ENCODE results near the gene LRP3. TPM values are rescaled to one million over a fixed set of nuclear protein-coding genes. Genes with fewer than 3 reads are reported as not detected.

Gene LRP3
- total and polyA plus RNA-seq, 2 of the 13 experiments (the other 11 are each of a cell fraction or from before 2014, with no cell fraction given) = 17.6 to 51.6 TPM

DNA sequence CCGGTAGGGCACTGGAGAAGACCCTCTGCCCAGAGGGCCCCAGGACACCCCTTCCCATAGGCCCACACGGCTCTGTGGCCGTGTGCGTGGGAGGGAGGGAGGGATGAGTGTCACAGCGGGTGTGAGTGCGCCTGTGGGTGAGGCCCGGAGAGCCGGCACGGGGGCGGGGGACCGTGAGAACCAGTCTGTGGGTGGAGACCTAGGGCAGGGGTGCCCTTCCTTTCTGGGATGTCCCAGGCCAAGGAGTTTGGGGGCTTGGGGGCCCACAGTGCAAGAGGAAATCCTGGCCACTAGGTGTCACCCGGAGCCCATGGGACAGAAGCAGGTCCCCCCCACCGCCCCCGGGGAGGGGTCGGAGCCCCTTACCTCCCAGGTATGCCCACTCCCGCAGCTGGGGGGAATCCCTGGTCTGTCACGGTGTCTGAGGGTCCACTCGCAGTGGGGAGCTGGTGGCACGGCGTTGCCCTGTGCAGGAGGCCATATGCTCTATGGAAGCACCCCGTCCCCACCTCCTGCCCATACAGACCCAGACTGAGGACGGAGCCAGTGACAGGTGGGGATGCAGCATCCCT lies 47.5 kb downstream of the LRP3 start (continued):
- TF ChIP-seq, protein P1, sequence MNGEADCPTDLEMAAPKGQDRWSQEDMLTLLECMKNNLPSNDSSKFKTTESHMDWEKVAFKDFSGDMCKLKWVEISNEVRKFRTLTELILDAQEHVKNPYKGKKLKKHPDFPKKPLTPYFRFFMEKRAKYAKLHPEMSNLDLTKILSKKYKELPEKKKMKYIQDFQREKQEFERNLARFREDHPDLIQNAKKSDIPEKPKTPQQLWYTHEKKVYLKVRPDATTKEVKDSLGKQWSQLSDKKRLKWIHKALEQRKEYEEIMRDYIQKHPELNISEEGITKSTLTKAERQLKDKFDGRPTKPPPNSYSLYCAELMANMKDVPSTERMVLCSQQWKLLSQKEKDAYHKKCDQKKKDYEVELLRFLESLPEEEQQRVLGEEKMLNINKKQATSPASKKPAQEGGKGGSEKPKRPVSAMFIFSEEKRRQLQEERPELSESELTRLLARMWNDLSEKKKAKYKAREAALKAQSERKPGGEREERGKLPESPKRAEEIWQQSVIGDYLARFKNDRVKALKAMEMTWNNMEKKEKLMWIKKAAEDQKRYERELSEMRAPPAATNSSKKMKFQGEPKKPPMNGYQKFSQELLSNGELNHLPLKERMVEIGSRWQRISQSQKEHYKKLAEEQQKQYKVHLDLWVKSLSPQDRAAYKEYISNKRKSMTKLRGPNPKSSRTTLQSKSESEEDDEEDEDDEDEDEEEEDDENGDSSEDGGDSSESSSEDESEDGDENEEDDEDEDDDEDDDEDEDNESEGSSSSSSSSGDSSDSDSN (CRISPR knock-in tag; IDR thresholded peaks at IDR 0.05) = peak; percentile 43; the same call in 1 of the 2 replicates
- TF ChIP-seq ZNF75D (CRISPR knock-in tag; IDR thresholded peaks at IDR 0.05; ENCODE audit: borderline replicate concordance) = no peak
- TF ChIP-seq AHR (CRISPR knock-in tag; IDR thresholded peaks at IDR 0.05) = no peak
- TF ChIP-seq ZNF251 (CRISPR knock-in tag; IDR thresholded peaks at IDR 0.05) = no peak
- TF ChIP-seq MED1 (CRISPR knock-in tag; IDR thresholded peaks at IDR 0.05) = no peak
- no peak for TF ChIP-seq ZNF570 (CRISPR knock-in tag; IDR thresholded peaks at IDR 0.05; ENCODE audit: borderline replicate concordance)
- no peak for TF ChIP-seq ZNF766 (CRISPR knock-in tag; IDR thresholded peaks at IDR 0.05; ENCODE audit: borderline replicate concordance)
- TF ChIP-seq ZNF746 (CRISPR knock-in tag; IDR thresholded peaks at IDR 0.05) = no peak
- peak; percentile 43; the same call in 1 of the 2 replicates for TF ChIP-seq ZNF709 (CRISPR knock-in tag; IDR thresholded peaks at IDR 0.05)
- TF ChIP-seq, protein P2, sequence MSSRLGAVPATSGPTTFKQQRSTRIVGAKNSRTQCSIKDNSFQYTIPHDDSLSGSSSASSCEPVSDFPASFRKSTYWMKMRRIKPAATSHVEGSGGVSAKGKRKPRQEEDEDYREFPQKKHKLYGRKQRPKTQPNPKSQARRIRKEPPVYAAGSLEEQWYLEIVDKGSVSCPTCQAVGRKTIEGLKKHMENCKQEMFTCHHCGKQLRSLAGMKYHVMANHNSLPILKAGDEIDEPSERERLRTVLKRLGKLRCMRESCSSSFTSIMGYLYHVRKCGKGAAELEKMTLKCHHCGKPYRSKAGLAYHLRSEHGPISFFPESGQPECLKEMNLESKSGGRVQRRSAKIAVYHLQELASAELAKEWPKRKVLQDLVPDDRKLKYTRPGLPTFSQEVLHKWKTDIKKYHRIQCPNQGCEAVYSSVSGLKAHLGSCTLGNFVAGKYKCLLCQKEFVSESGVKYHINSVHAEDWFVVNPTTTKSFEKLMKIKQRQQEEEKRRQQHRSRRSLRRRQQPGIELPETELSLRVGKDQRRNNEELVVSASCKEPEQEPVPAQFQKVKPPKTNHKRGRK (CRISPR knock-in tag; IDR thresholded peaks at IDR 0.05) = no peak
- no peak for TF ChIP-seq ZNF782 (CRISPR knock-in tag; IDR thresholded peaks at IDR 0.05; ENCODE audit: borderline replicate concordance)
- TF ChIP-seq ZNF556 (CRISPR knock-in tag; IDR thresholded peaks at IDR 0.05; ENCODE audit: borderline replicate concordance) = no peak; the same call in 1 of the 2 replicates
- TF ChIP-seq SAFB2 (CRISPR knock-in tag; IDR thresholded peaks at IDR 0.05; ENCODE audit: borderline replicate concordance, low read depth) = no peak
- peak; percentile 34; the same call in 1 of the 2 replicates for TF ChIP-seq KDM3A (CRISPR knock-in tag; IDR thresholded peaks at IDR 0.05; ENCODE audit: low read depth)
- no peak for TF ChIP-seq SIN3A (IDR thresholded peaks at IDR 0.05; ENCODE audit: borderline replicate concordance, low read depth, low read length)
- TF ChIP-seq MTA3 (CRISPR knock-in tag; IDR thresholded peaks at IDR 0.05) = no peak
- TF ChIP-seq SKI (IDR thresholded peaks at IDR 0.05; ENCODE audit: partially characterized antibody) = no peak
- no peak for TF ChIP-seq PAF1 (CRISPR knock-in tag; IDR thresholded peaks at IDR 0.05)
- TF ChIP-seq KLF13 (CRISPR knock-in tag; IDR thresholded peaks at IDR 0.05) = no peak
- no peak for TF ChIP-seq SIN3B (IDR thresholded peaks at IDR 0.05; ENCODE audit: low read length)
- TF ChIP-seq RBM39 (IDR thresholded peaks at IDR 0.05; ENCODE audit: low read depth, low read length, poor library complexity, severe bottlenecking) = peak; percentile 12
- TF ChIP-seq, protein P3, sequence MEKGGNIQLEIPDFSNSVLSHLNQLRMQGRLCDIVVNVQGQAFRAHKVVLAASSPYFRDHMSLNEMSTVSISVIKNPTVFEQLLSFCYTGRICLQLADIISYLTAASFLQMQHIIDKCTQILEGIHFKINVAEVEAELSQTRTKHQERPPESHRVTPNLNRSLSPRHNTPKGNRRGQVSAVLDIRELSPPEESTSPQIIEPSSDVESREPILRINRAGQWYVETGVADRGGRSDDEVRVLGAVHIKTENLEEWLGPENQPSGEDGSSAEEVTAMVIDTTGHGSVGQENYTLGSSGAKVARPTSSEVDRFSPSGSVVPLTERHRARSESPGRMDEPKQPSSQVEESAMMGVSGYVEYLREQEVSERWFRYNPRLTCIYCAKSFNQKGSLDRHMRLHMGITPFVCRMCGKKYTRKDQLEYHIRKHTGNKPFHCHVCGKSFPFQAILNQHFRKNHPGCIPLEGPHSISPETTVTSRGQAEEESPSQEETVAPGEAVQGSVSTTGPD (CRISPR knock-in tag; IDR thresholded peaks at IDR 0.05) = no peak
- no peak for TF ChIP-seq ZNF256 (CRISPR knock-in tag; conservative IDR thresholded peaks at IDR 0.05)
- TF ChIP-seq, protein P4, sequence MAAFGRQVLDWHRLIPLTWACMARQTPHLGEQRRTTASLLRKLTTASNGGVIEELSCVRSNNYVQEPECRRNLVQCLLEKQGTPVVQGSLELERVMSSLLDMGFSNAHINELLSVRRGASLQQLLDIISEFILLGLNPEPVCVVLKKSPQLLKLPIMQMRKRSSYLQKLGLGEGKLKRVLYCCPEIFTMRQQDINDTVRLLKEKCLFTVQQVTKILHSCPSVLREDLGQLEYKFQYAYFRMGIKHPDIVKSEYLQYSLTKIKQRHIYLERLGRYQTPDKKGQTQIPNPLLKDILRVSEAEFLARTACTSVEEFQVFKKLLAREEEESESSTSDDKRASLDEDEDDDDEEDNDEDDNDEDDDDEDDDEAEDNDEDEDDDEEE (CRISPR knock-in tag; IDR thresholded peaks at IDR 0.05) = no peak
- no peak; the same call in 1 of the 2 replicates for TF ChIP-seq SP5 (CRISPR knock-in tag; IDR thresholded peaks at IDR 0.05; ENCODE audit: borderline replicate concordance, low read depth)
- 0 out of 2 replicates have a peak, but pooled peaks have one; percentile 10 for TF ChIP-seq GATAD2A (CRISPR knock-in tag; IDR thresholded peaks at IDR 0.05)
